MM.1S (cell line): ENCODE results near the gene IFNG.

Experiments
- CTCF ChIP-seq: fragments of 300-600 bp; sonication (generic); IDR thresholded peaks from 2 replicates; pipeline ENCODE4 v1.5.1; 2016; ENCODE audit warnings: antibody characterized with exemption, low read length, mixed read lengths
- EZH2 ChIP-seq: fragments of 300-600 bp; sonication (generic); optimal IDR thresholded peaks from 2 replicates; pipeline ENCODE3; 2017; ENCODE audit warnings: low read depth, mild to moderate bottlenecking, antibody characterized with exemption, low read length, mixed read lengths

- no peak for TF ChIP-seq CTCF
- no peak for TF ChIP-seq EZH2
Observed at GRCh38 chr12:68190301-68190700, 30.8 kb upstream of the IFNG start.
